Left kidney (tissue), 2 donors: ENCODE data around the gene DUSP1. TPM values are rescaled to one million over a fixed set of nuclear protein-coding genes. Genes with fewer than 3 reads are reported as not detected.

ENCODE experiments used
- DNase-seq: peaks from one replicate; pipeline ENCODE4 v3.0.0-alpha.2; 2013
- polyA plus RNA-seq: library from polyadenylated mRNA; unstranded; fragments of 120-200 nt; gene quantifications from one replicate; pipeline ENCODE4 v1.2.1, GENCODE V29; 2013; ENCODE audit not compliant: insufficient read length

Gene DUSP1
- polyA plus RNA-seq, 1 donor, result 59.3 TPM

DNA sequence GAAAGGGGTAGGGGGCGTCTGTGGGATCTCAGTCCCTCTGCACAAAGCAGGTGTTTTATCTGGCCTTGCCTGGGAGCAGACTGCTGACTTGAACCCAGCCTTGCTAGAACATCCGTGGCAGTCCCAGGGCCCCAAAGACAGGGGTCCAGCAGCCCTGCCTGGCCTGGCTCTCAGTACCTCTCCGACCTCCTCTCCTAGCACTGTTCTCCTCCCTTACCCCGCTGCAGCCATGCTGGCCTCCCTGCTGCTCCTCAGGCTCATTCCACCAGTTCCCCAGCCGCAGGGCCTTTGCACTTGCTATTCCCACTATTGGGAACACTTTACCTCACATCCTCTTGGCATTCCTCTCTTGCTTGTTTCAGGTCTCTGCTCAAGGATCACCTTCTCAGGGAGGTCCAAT, 45.2 kb downstream of the DUSP1 start:
- no peak for DNase-seq

DNA sequence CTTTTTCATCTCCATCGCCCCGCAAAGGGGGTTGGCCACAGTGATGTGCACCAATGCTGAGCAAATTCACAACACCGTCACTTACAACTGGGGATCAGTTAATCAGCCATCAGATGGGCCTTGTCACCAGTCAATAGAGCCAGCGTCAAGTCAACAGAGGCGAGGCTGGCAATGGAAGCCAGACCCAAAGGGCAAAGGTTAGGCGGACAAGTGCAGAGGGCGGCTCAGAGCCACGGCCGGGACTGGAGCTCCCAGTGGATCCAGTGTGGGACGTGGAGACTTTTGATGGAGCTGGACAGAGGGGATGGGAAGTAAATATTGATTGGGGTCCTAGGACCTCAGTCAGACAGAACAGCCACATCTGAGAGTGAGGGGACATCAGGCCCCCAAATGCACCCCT, 45.7 kb downstream of the DUSP1 start:
- DNase-seq, result no peak

DNA sequence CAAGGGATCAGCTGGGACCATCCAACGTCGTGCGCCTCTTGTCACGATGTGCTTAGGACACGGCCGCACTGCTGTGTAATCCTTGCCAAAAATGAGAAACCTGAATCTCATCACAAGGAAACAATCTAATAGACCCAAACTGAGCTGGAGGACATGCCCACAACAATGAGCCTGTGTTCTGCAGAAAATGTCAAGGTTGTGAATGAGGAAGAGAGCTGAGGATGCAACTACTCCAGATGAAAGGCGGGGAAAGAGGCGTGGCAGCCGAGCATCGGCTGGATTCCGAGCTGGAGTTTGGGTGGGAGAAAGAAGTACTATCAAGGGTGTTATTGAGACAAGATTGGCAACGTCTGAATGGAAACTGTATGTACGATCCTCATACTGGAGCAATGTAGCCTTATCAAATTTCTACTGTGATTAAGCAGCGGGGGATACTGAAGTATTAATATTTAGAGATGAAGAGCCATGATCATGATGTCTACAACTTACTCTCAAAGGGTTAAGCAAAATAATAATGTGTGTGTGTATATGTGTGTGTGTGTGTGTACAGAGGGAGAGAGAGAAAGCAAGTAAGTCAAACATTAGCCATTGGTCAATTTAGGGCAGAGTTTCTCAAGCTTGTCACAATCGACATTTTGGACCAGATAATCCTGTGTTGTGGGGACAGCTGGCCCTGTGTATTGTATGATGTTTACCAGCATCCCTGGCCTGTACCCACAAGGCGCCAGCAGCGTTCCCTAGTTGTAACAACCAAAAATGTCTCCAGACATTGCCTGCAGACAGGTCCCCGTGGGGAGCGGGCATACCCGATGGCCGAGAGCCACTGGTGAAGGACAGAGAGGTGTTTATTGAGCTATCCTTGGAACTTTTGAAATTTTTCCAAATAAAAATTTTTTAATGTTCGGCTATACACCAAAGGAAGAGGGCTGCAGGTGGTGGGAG, 46.5 kb downstream of the DUSP1 start:
- no peak for DNase-seq

DNA sequence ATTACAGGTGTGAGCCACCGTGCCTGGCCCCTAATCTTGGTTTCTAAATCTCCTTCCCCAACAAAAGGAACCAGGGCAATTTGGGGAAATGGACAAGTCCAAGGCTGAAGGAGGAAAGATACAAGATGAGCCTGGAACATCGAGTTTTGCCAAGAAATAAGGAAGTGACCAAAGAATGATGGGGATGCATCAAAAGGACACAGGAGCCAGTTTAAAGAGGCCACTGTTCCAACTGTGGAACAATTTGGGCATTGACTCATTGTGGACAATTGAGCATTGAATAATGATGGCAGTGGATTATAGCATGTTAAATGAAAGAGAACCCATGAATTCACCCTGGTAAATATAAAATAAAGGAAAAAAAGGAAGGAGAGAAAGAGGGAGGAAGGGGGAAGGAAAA, 47.5 kb downstream of the DUSP1 start:
- DNase-seq, result no peak

DNA sequence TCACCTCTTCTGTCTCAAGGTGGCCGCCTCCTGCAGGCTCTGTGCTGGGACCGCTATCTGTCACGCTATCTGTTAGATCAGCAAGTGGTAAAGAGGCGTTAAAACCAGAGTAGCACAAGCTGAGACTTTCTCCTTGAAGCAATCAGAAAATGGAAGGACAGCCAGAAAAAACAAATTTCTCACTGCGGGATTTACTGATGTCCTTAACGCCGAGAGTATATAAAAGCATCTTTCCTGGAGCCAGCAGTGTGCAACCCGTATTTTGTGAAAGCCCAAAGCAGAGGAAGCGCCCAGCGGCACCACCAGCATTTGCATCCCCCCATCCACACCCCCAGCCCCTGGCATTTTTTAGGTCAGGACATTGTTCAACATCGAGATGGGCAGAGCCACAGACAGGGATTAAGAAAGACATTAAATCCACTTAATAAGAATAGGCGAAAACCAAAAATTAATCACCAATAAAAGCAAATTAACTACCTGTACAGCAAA, 48.6 kb downstream of the DUSP1 start:
- no peak for DNase-seq

DNA sequence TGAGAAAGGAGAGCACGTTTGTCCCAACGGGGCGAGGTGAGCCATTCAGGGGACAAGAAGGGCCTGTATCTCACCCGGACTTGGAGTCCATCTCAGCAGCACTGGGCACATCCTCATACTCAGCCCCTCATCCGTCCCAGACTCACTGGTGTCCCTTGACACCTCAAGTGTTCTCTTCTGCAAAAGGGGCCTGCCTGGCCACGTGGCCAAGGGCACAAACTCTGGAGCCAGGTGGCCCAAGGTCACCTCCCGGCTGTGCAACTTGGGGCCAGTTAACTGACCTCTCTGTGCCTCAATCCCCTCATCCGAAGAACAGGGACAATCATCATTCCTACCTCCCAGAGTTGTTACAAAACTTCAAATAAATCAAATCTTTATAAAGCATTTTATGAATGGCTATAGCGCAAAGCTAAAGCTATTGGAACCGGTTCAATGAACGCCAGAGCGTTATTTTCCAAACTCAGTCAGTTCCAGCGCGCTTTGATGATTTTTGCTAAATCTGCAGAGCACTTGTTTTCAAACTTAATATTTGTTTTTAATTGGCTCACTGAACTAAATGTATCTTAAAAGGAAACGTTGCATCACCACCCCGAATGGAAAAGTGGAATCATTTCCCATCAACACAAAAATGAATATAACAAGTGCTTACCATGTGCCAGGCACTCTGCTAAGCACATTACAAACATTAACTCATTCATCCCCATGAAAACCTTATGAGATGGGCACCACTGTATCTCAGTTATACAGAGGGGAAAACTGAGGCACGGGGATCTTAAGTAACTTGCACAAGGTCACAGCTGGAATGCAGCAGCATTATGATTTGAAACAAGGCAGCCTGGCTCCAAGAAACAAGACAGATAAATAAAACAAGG, 49.3 kb downstream of the DUSP1 start:
- no peak for DNase-seq

DNA sequence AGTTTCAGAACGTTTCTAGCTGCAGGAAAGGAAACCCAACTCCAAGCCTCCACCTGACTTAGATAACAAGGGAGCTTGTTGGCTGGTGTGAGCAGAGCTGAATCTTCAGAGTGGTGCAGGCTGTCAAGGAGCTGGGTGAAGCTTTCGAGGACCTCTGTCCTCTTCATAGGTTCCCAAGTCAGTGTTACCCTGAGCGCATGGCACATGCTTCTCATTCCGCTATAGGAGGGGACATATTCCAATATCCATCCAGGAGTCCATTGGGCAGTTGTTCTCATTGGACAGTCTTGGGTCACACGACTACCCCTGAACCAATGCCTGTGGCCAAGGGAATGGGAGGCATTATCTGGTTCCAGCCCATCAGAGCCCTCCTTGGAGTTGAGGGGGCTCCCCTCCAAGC, 50.3 kb downstream of the DUSP1 start:
- no peak for DNase-seq

DNA sequence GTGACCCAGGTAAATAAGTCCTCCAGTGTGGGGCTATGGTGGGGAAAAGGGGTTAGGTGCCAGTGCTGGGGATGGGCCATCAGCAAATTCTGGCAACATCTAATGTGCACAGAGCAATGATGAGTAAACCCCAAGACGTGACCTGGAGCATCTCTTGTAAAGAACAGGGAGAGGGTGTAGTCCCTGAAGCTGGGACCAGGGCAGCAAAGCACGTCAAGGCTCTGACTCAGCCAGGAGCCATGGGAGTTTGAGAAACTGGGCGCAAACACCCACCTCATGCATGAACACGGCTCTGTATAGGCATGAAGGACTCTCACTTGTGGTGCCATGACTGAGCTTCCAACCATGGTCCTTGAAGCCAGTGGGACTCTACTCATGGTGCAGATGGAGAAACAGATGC, 51.8 kb downstream of the DUSP1 start:
- no peak for DNase-seq

DNA sequence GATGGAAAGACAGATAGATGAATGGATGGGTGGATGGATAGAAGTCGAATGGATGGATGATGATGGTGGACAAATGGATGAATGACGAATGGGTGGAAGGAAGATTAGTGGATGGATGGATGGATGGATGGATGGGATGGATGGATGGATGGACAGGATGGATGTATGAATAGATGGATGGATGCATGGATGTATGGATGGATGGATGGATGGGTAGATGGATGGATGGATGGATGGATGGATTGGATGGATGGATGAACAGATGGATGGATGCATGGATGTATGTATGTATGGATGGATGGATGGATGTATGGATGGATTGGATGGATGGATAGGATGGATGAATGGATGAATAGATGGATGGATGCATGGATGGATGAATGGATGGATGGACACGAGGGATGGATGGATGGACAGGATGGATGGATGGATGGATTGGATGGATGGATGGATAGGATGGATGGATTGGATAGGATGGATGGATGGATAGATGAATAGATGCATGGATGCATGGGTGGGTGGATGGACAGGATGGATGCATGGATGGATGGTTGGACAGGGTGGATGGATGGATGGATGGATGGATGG, 52.4 kb downstream of the DUSP1 start:
- no peak for DNase-seq

Other genes starting within 250 kb of the DUSP1 start
- 14.8 TPM for gene NEURL1B, start 129.9 kb downstream of the DUSP1 start, polyA plus RNA-seq
- gene ERGIC1, start 63.1 kb upstream of the DUSP1 start, polyA plus RNA-seq, result 122 TPM
- 56.8 TPM for gene RPL26L1, start 188.2 kb upstream of the DUSP1 start, polyA plus RNA-seq
- gene ATP6V0E1, start 212.6 kb upstream of the DUSP1 start, polyA plus RNA-seq, result 205 TPM